Measurements from ENCODE around the gene HOXC6.

GRCh38 chr12:53993162-53994008 lies 34.9 kb upstream of the HOXC6 start:
- TF ChIP-seq EZH2 (IDR thresholded peaks at IDR 0.05), result peak; percentile 90
- TF ChIP-seq, protein P1, sequence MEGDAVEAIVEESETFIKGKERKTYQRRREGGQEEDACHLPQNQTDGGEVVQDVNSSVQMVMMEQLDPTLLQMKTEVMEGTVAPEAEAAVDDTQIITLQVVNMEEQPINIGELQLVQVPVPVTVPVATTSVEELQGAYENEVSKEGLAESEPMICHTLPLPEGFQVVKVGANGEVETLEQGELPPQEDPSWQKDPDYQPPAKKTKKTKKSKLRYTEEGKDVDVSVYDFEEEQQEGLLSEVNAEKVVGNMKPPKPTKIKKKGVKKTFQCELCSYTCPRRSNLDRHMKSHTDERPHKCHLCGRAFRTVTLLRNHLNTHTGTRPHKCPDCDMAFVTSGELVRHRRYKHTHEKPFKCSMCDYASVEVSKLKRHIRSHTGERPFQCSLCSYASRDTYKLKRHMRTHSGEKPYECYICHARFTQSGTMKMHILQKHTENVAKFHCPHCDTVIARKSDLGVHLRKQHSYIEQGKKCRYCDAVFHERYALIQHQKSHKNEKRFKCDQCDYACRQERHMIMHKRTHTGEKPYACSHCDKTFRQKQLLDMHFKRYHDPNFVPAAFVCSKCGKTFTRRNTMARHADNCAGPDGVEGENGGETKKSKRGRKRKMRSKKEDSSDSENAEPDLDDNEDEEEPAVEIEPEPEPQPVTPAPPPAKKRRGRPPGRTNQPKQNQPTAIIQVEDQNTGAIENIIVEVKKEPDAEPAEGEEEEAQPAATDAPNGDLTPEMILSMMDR (IDR thresholded peaks at IDR 0.05), result no peak
- TF ChIP-seq EZH2phosphoT487 (IDR thresholded peaks at IDR 0.05), result peak; percentile 58
